ENCODE data around the gene AFTPH. TPM values are rescaled to one million over a fixed set of nuclear protein-coding genes. Genes with fewer than 3 reads are reported as not detected.

AFTPH gene
- total RNA-seq, 2 donors from 2014 or later, result 32.0 to 52.9 TPM

- intact Hi-C loops (cut with DNase I), result no loop called here
- Histone ChIP-seq H3K4me1 (peaks cover 5% of the 10 kb centered on the region), H3K36me3 (replicated peaks in 1 of 2; ENCODE audit: insufficient read depth in 1 of 2, low read depth in 2 of 2) (peaks cover 0 to 3% of the 10 kb centered on the region in 2 donors), H3K27ac (no peak overlapping the region), H3K9me3 (no peaks in the 10 kb centered on the region), H3K27me3 (no peaks in the 10 kb centered on the region), H3K4me3 (no peak overlapping the region)
- ATAC-seq, result no peak
- TF ChIP-seq POLR2A (IDR thresholded peaks at IDR 0.05) (no peak), CTCF (IDR thresholded peaks at IDR 0.05) (peak in 6 of 7 experiments; percentile 34 to 65 (median 56))
- WGBS, 2 donors, result 56 to 60% methylated on average over 6 of the region's 6 CpGs
- DNase-seq, result no peak
Measured at GRCh38 chr2:64586883-64587481, 62.9 kb downstream of the AFTPH start.

GRCh38 chr2:64587561-64587960 lies 63.4 kb downstream of the AFTPH start:
- DNase-seq (no peak), ATAC-seq (no peak)
- intact Hi-C loops (cut with DNase I), result no loop called here
- H3K27ac ChIP-seq, result no peak overlapping the region
- H3K27me3 ChIP-seq, result no peaks in the 10 kb centered on the region
- H3K4me1 ChIP-seq, result peaks cover 4% of the 10 kb centered on the region
- H3K4me3 ChIP-seq, result no peak overlapping the region
- peaks cover 0 to 3% of the 10 kb centered on the region in 2 donors for H3K36me3 ChIP-seq (replicated peaks in 1 of 2; ENCODE audit: insufficient read depth in 1 of 2, low read depth in 2 of 2)
- no peaks in the 10 kb centered on the region for H3K9me3 ChIP-seq
- TF ChIP-seq CTCF (IDR thresholded peaks at IDR 0.05) (no peak), POLR2A (IDR thresholded peaks at IDR 0.05) (no peak)

- Histone ChIP-seq H3K4me3 (no peak overlapping the region), H3K27ac (no peak overlapping the region), H3K4me1 (no peaks in the 10 kb centered on the region), H3K9me3 (no peaks in the 10 kb centered on the region), H3K36me3 (replicated peaks in 1 of 2; ENCODE audit: insufficient read depth in 1 of 2, low read depth in 2 of 2) (peaks cover 0 to 3% of the 10 kb centered on the region in 2 donors), H3K27me3 (no peaks in the 10 kb centered on the region)
- no peak for DNase-seq
- TF ChIP-seq POLR2A (IDR thresholded peaks at IDR 0.05), result no peak
- TF ChIP-seq CTCF (IDR thresholded peaks at IDR 0.05), result no peak
- 89 to 97% methylated on average over 4 of the region's 4 CpGs for WGBS, 2 donors
- intact Hi-C loops (cut with DNase I), result no loop called here
- ATAC-seq, result no peak
Measured at GRCh38 chr2:64591188-64591587, 67.1 kb downstream of the AFTPH start.

DNA sequence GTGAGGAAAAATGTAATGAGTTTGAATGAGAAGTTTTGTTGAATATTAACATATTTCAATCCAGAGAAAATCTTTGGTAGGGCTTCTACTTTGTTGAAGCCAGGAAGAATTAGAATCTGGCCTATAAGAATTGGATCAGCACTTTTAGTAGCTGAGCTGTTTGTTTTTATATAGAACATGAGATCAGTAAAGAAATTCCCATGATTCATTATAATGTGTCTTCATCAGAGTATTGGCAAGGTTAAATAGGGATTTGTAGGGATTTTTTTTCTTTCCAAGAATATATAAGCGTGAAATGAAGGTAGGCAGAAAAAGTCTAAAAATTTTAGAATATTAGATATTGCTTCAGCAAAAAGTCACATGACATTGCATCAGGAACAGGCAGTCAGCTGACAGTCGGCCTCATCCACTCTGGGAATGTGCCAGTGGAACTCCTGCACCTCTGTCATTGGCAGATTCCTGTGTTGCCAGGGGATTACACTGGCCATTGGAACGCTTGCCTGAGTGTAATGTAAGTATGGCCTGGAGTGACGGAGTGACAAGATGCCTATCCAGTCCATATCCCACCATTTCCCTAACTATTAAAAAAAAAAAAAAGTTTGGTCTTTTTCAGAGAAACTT lies 69.0 kb downstream of the AFTPH start:
- ATAC-seq, result no peak
- H3K4me1 ChIP-seq, result no peaks in the 10 kb centered on the region
- intact Hi-C loops (cut with DNase I), result no loop called here
- no peak for TF ChIP-seq POLR2A (IDR thresholded peaks at IDR 0.05)
- TF ChIP-seq CTCF (IDR thresholded peaks at IDR 0.05), result no peak
- DNase-seq, result no peak
- H3K4me3 ChIP-seq, result no peak overlapping the region
- no peaks in the 10 kb centered on the region for H3K9me3 ChIP-seq
- H3K36me3 ChIP-seq (replicated peaks in 1 of 2; ENCODE audit: insufficient read depth in 1 of 2, low read depth in 2 of 2), result peaks cover 0 to 3% of the 10 kb centered on the region in 2 donors
- WGBS, 2 donors, result 78 to 82% methylated on average over 4 of the region's 4 CpGs
- no peak overlapping the region for H3K27ac ChIP-seq
- no peaks in the 10 kb centered on the region for H3K27me3 ChIP-seq

Measured in body of pancreas (tissue), 4 donors.